T-helper 1 cell treated with Interleukin-12 subunit alpha and Interleukin-12 subunit beta and Interleukin-4 antibody, amounts not matched to agents 30 μg/mL and 1 μg/mL, for 36 hours (primary cell): ENCODE measurements around the gene GJC1.
A peak's percentile ranks its signal among the peaks of the same experiment; 100 is the strongest.

Experiments
- H3K27ac Mint-ChIP-seq: one replicate; pipeline ENCODE4 v1.8.0; 2021; ENCODE audit warnings: mild to moderate bottlenecking, mixed read lengths
- H3K27me3 Mint-ChIP-seq: one replicate; pipeline ENCODE4 v1.8.0; 2021; ENCODE audit warnings: low read depth, mixed read lengths
- H3K36me3 Mint-ChIP-seq: one replicate; pipeline ENCODE4 v1.8.0; 2021; ENCODE audit warnings: low read depth, mixed read lengths
- H3K4me1 Mint-ChIP-seq: one replicate; pipeline ENCODE4 v1.8.0; 2021; ENCODE audit warnings: low read depth, mixed read lengths
- H3K4me3 Mint-ChIP-seq: one replicate; pipeline ENCODE4 v1.8.0; 2021; ENCODE audit warnings: mild to moderate bottlenecking, moderate library complexity, mixed read lengths
- H3K9me3 Mint-ChIP-seq: one replicate; pipeline ENCODE4 v1.8.0; 2021; ENCODE audit warnings: mixed read lengths

Gene GJC1

GRCh38 chr17:44829523-44830358, at the start of gene GJC1:
Gene GJC1 (minus strand): TSS chr17:44830287. CDS start chr17:44805817, 24,470 bp downstream.
- Mint-ChIP-seq H3K9me3 (no peaks in the 10 kb centered on the region), H3K27me3 (peaks cover 64% of the 10 kb centered on the region), H3K27ac (peak within 1 kb of the TSS; percentile 16), H3K4me3 (peak within 1 kb of the TSS; percentile 81), H3K36me3 (peaks cover 3% of the 10 kb centered on the region), H3K4me1 (peaks cover 9% of the 10 kb centered on the region)

- Mint-ChIP-seq H3K27me3 (no peaks in the 10 kb centered on the region), H3K27ac (no peak overlapping the region), H3K4me1 (no peaks in the 10 kb centered on the region), H3K36me3 (peaks cover 38% of the 10 kb centered on the region), H3K4me3 (no peak overlapping the region), H3K9me3 (no peaks in the 10 kb centered on the region)
Measured at GRCh38 chr17:44879376-44879775, 49.3 kb upstream of the GJC1 start.

- H3K27ac Mint-ChIP-seq = no peak overlapping the region
- H3K36me3 Mint-ChIP-seq = peaks cover 41% of the 10 kb centered on the region
- H3K9me3 Mint-ChIP-seq = no peaks in the 10 kb centered on the region
- H3K4me3 Mint-ChIP-seq = no peak overlapping the region
- H3K27me3 Mint-ChIP-seq = no peaks in the 10 kb centered on the region
- H3K4me1 Mint-ChIP-seq = no peaks in the 10 kb centered on the region
Measured at GRCh38 chr17:44878627-44879221, 48.6 kb upstream of the GJC1 start.

GRCh38 chr17:44877121-44877520, 47.0 kb upstream of the GJC1 start:
- Mint-ChIP-seq H3K4me3 (no peak overlapping the region), H3K36me3 (peaks cover 36% of the 10 kb centered on the region), H3K9me3 (no peaks in the 10 kb centered on the region), H3K27ac (no peak overlapping the region), H3K27me3 (no peaks in the 10 kb centered on the region), H3K4me1 (no peaks in the 10 kb centered on the region)

DNA sequence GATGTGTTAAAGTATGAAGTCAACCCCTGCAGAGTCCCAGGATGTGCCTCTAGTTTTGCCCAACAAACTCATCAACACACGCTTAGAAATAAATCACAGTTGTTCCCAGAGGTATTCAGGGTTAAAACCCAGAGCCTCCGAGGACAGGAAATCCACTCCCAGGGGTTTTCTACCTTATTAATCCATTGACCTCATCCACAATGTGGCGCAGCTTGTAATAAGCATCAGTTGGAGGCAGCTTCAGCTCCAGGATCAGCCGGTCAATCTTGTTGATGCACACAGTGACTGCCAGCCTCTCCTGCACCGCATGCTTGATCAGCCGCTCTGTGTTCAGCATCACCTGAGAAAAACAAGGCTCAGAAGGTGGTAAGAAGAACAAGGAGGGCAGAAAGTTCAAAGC, 45.7 kb upstream of the GJC1 start:
- Mint-ChIP-seq H3K36me3 (peaks cover 38% of the 10 kb centered on the region), H3K27ac (no peak overlapping the region), H3K4me1 (no peaks in the 10 kb centered on the region), H3K27me3 (no peaks in the 10 kb centered on the region), H3K9me3 (no peaks in the 10 kb centered on the region), H3K4me3 (no peak overlapping the region)

- Mint-ChIP-seq H3K36me3 (peaks cover 40% of the 10 kb centered on the region), H3K27me3 (no peaks in the 10 kb centered on the region), H3K4me1 (no peaks in the 10 kb centered on the region)
Measured at GRCh38 chr17:44872131-44872768, 42.2 kb upstream of the GJC1 start.

DNA sequence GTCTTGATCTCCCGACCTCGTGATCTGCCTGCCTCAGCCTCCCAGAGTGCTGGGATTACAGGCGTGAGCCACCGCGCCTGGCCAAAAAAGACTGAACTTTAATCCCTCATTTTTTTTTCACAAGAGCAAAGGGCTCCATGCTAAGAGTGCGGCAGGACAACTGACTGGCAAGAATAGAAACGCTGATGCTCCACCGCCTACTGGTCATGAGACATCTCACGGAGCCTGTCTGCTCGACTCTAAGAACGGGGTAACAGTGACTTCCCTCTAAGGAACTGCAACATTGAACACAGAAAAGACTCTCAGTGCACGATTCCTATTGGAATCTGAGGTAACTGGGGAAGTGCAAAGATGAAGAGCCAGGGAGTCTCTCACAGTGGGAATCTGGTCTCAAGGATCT, 41.5 kb upstream of the GJC1 start:
- Mint-ChIP-seq H3K27me3 (no peaks in the 10 kb centered on the region), H3K4me1 (no peaks in the 10 kb centered on the region), H3K4me3 (no peak overlapping the region), H3K36me3 (peaks cover 34% of the 10 kb centered on the region), H3K9me3 (no peaks in the 10 kb centered on the region), H3K27ac (no peak overlapping the region)

More at GRCh38 chr17:44872131-44872768, 42.2 kb upstream of the GJC1 start:
- no peaks in the 10 kb centered on the region for H3K9me3 Mint-ChIP-seq
- H3K27ac Mint-ChIP-seq = no peak overlapping the region
- no peak overlapping the region for H3K4me3 Mint-ChIP-seq

GRCh38 chr17:44867841-44868240, 37.8 kb upstream of the GJC1 start:
- H3K27ac Mint-ChIP-seq = no peak overlapping the region
- no peaks in the 10 kb centered on the region for H3K4me1 Mint-ChIP-seq
- H3K4me3 Mint-ChIP-seq = no peak overlapping the region
- no peaks in the 10 kb centered on the region for H3K9me3 Mint-ChIP-seq
- peaks cover 39% of the 10 kb centered on the region for H3K36me3 Mint-ChIP-seq
- H3K27me3 Mint-ChIP-seq = no peaks in the 10 kb centered on the region

DNA sequence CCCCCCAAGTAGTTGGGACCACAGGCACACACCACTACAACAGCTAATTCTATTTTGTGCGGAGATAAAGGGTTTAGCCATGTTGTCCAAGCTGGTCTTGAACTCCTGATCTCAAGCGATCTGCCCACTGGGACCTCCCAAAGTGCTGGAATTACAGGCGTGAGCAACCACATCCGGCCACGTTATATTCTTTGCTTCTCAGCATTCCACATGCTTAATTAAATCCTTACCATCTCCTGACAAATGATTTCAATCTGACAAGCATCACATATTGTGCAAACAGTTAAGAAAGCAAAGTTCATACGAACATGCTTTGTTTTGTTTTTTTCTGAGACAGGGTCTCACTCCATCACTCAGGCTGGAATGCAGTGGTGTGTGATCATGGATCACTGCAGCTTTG, 35.8 kb upstream of the GJC1 start:
- no peaks in the 10 kb centered on the region for H3K4me1 Mint-ChIP-seq
- H3K27me3 Mint-ChIP-seq = no peaks in the 10 kb centered on the region
- peaks cover 39% of the 10 kb centered on the region for H3K36me3 Mint-ChIP-seq
- no peak overlapping the region for H3K27ac Mint-ChIP-seq
- H3K9me3 Mint-ChIP-seq = no peaks in the 10 kb centered on the region
- no peak overlapping the region for H3K4me3 Mint-ChIP-seq

- H3K4me3 Mint-ChIP-seq = no peak overlapping the region
- no peak overlapping the region for H3K27ac Mint-ChIP-seq
- no peaks in the 10 kb centered on the region for H3K9me3 Mint-ChIP-seq
- no peaks in the 10 kb centered on the region for H3K4me1 Mint-ChIP-seq
- H3K27me3 Mint-ChIP-seq = no peaks in the 10 kb centered on the region
- H3K36me3 Mint-ChIP-seq = peaks cover 36% of the 10 kb centered on the region
Measured at GRCh38 chr17:44865231-44865660, 35.2 kb upstream of the GJC1 start.

- Mint-ChIP-seq H3K4me3 (no peak overlapping the region), H3K9me3 (no peaks in the 10 kb centered on the region), H3K27ac (no peak overlapping the region), H3K27me3 (no peaks in the 10 kb centered on the region), H3K36me3 (peaks cover 39% of the 10 kb centered on the region), H3K4me1 (no peaks in the 10 kb centered on the region)
Measured at GRCh38 chr17:44864831-44865230, 34.7 kb upstream of the GJC1 start.

DNA sequence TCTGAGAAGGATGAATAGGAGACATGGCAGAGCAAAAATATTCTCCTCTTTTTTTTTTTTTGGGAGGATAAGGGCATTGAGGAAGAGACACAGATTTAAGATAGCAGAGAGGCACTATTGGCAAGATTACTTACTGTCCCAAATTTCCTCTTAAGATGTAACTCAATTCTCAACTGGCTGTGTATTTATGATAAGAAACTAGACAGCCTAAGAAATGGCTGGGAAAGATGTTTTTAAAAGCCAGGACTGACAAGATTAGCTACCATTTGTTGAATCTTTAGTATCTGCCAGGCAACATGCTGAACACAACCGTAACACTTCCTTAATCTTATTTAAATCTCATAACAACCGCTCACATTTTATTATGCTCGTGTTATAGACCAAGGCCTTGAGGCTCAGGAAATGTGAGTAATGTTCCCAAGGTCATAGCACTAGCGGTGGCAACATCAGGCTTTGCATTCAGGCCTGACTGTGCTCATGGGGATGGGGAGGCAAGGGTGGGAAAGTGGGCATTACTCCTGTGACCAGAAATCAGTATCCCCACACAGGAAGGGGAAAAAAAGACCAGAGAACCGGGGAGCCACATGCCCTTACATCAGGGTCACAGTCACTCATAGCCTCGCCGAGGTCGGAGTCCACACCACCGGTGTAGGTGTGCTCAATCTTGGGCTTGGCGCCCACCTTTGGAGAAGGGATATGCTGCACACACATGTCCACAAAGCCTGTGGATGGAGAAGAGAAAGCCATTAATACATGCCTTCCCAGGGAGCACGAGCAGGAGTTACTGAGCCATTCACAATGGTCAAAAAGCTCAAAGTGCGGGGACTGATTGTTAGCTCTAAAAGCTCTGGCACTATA, 33.2 kb upstream of the GJC1 start:
- H3K36me3 Mint-ChIP-seq = peaks cover 40% of the 10 kb centered on the region
- no peak overlapping the region for H3K4me3 Mint-ChIP-seq
- no peaks in the 10 kb centered on the region for H3K4me1 Mint-ChIP-seq
- H3K27ac Mint-ChIP-seq = no peak overlapping the region
- H3K27me3 Mint-ChIP-seq = no peaks in the 10 kb centered on the region
- H3K9me3 Mint-ChIP-seq = no peaks in the 10 kb centered on the region

DNA sequence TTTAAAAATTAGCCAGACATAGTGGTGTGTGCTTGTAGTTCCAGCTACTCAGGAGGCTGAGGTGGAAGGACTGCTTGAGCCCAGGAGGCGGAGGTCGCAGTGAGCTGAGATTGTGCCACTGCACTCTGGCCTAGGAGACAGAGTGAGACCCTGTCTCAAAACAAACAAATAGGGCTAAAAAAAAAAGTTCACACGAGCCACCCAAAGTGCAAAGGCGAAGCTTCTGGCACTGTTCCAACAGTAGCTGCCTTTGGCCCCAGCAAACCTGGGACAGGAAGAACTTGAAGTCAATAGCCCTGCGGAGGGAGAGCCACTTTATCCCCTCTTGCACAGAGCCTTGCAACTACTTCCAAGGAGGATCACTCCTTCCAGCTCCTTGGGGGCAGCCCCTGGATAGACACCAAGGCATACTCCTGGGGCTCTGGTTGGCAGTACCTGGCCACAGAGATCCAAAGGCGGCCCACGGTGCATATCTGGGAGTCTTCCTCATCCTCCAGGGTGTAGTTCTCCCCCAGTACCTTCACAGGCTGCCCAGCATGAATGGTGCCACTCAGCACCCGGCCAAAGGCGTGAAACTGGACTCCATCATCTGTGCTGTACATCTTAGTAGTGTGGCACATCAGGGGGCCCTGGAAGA, 32.3 kb upstream of the GJC1 start:
- no peaks in the 10 kb centered on the region for H3K27me3 Mint-ChIP-seq
- no peak overlapping the region for H3K27ac Mint-ChIP-seq
- H3K4me1 Mint-ChIP-seq = no peaks in the 10 kb centered on the region
- no peak overlapping the region for H3K4me3 Mint-ChIP-seq
- no peaks in the 10 kb centered on the region for H3K9me3 Mint-ChIP-seq
- H3K36me3 Mint-ChIP-seq = peaks cover 40% of the 10 kb centered on the region

GRCh38 chr17:44859701-44860100, 29.6 kb upstream of the GJC1 start:
- H3K9me3 Mint-ChIP-seq = no peaks in the 10 kb centered on the region
- no peak overlapping the region for H3K27ac Mint-ChIP-seq
- no peaks in the 10 kb centered on the region for H3K27me3 Mint-ChIP-seq
- H3K4me3 Mint-ChIP-seq = no peak overlapping the region
- peaks cover 45% of the 10 kb centered on the region for H3K36me3 Mint-ChIP-seq
- H3K4me1 Mint-ChIP-seq = no peaks in the 10 kb centered on the region
